ENCODE results near the gene TPM4. TPM values are rescaled to one million over a fixed set of nuclear protein-coding genes. Genes with fewer than 3 reads are reported as not detected.

Gene TPM4
- total and polyA plus RNA-seq, 11 donors: 49.2 to 260 (median 92.1) TPM

GRCh38 chr19:16052353-16052752 is 23.9 kb upstream of the TPM4 start:
- Histone ChIP-seq H3K27me3 (peaks cover 0 to 12% (median 0%) of the 10 kb centered on the region in 9 donors), H3K9me3 (peaks cover 0 to 22% (median 3%) of the 10 kb centered on the region in 12 donors), H3K4me1 (no peaks in the 10 kb centered on the region), H3K4me3 (no peak overlapping the region), H3K27ac (no peak overlapping the region), H3K36me3 (no peaks in the 10 kb centered on the region)
- ATAC-seq (no peak), DNase-seq (no peak)
- 69 to 88% (median 82%) methylated on average over 6 to 7 of the region's 7 CpGs for WGBS, 4 donors
- intact Hi-C loops (cut with DNase I): loop anchor here in 1 of 10 donors (5.0 kb wide), 1 partner anchor 55 kb away; no protein-coding TSS in a partner anchor
- TF ChIP-seq CTCF (IDR thresholded peaks at IDR 0.05) (no peak), POLR2A (IDR thresholded peaks at IDR 0.05) (no peak)

- Histone ChIP-seq H3K27me3 (peaks cover 0 to 10% (median 0%) of the 10 kb centered on the region in 9 donors), H3K27ac (no peak overlapping the region), H3K9me3 (peaks cover 0 to 31% (median 7%) of the 10 kb centered on the region in 12 donors), H3K4me1 (no peaks in the 10 kb centered on the region), H3K4me3 (no peak overlapping the region), H3K36me3 (no peaks in the 10 kb centered on the region)
- TF ChIP-seq CTCF (IDR thresholded peaks at IDR 0.05) (no peak), POLR2A (IDR thresholded peaks at IDR 0.05) (no peak)
- intact Hi-C loops (cut with DNase I): no loop called here
- ATAC-seq (no peak), DNase-seq (no peak)
- 44 to 66% (median 53%) methylated on average over 5 of the region's 5 CpGs for WGBS, 4 donors
Measured at GRCh38 chr19:16057062-16057461, 19.2 kb upstream of the TPM4 start.

- DNase-seq (no peak), ATAC-seq (no peak)
- 55 to 70% (median 59%) methylated on average over 2 of the region's 2 CpGs for WGBS, 4 donors
- H3K4me3 ChIP-seq: no peak overlapping the region
- H3K36me3 ChIP-seq: no peaks in the 10 kb centered on the region
- H3K9me3 ChIP-seq: peaks cover 0 to 31% (median 7%) of the 10 kb centered on the region in 12 donors
- peaks cover 0 to 6% (median 0%) of the 10 kb centered on the region in 12 donors for H3K4me1 ChIP-seq
- peaks cover 0 to 10% (median 0%) of the 10 kb centered on the region in 9 donors for H3K27me3 ChIP-seq
- intact Hi-C loops (cut with DNase I): no loop called here
- H3K27ac ChIP-seq: no peak overlapping the region
- TF ChIP-seq CTCF (IDR thresholded peaks at IDR 0.05) (no peak), POLR2A (IDR thresholded peaks at IDR 0.05) (no peak)
Measured at GRCh38 chr19:16060294-16060693, 16.0 kb upstream of the TPM4 start.

- Histone ChIP-seq H3K4me1 (peaks cover 0 to 9% (median 1%) of the 10 kb centered on the region in 12 donors), H3K36me3 (no peaks in the 10 kb centered on the region), H3K9me3 (peaks cover 0 to 17% (median 3%) of the 10 kb centered on the region in 12 donors), H3K4me3 (no peak overlapping the region), H3K27me3 (peaks cover 0 to 2% (median 0%) of the 10 kb centered on the region in 9 donors), H3K27ac (no peak overlapping the region)
- 59 to 81% (median 76%) methylated on average over 4 of the region's 4 CpGs for WGBS, 4 donors
- no peak for DNase-seq
- intact Hi-C loops (cut with DNase I): no loop called here
- no peak for ATAC-seq
- no peak for TF ChIP-seq POLR2A (IDR thresholded peaks at IDR 0.05)
- no peak for TF ChIP-seq CTCF (IDR thresholded peaks at IDR 0.05)
Measured at GRCh38 chr19:16061943-16062342, 14.4 kb upstream of the TPM4 start.

Data from heart left ventricle (tissue), 16 donors.